ENCODE results near the gene ALDOB. TPM values are rescaled to one million over a fixed set of nuclear protein-coding genes. Genes with fewer than 3 reads are reported as not detected.

ALDOB gene
- total RNA-seq, 1 donor from 2014 or later: not detected

- Histone ChIP-seq H3K27me3 (ENCODE audit: control insufficient read depth, insufficient read depth, low read length) (no peaks in the 10 kb centered on the region), H3K4me3 (ENCODE audit: low read depth, low read length) (no peak overlapping the region), H3K36me3 (ENCODE audit: control insufficient read depth, insufficient read depth, low read length) (peaks cover 10% of the 10 kb centered on the region)
- FAIRE-seq (no peak), DNase-seq (ENCODE audit: low read depth) (no peak)
- TF ChIP-seq CTCF (IDR thresholded peaks at IDR 0.05; ENCODE audit: insufficient read depth, low read length, severe bottlenecking): no peak
These were observed 27.0 kb downstream of the ALDOB start for GRCh38 chr9:101408374-101409078.

GRCh38 chr9:101403516-101404285 is 31.9 kb downstream of the ALDOB start:
- no peak for TF ChIP-seq CTCF (IDR thresholded peaks at IDR 0.05; ENCODE audit: insufficient read depth, low read length, severe bottlenecking)
- Histone ChIP-seq H3K27me3 (ENCODE audit: control insufficient read depth, insufficient read depth, low read length) (no peaks in the 10 kb centered on the region), H3K36me3 (ENCODE audit: control insufficient read depth, insufficient read depth, low read length) (peaks cover 15% of the 10 kb centered on the region), H3K4me3 (ENCODE audit: low read depth, low read length) (no peak overlapping the region)
- FAIRE-seq (no peak), DNase-seq (ENCODE audit: low read depth) (no peak)

GRCh38 chr9:101400120-101400519 is 35.5 kb downstream of the ALDOB start:
- no peak for FAIRE-seq
- H3K27me3 ChIP-seq (ENCODE audit: control insufficient read depth, insufficient read depth, low read length): no peaks in the 10 kb centered on the region
- no peak for TF ChIP-seq CTCF (IDR thresholded peaks at IDR 0.05; ENCODE audit: insufficient read depth, low read length, severe bottlenecking)
- no peak for DNase-seq (ENCODE audit: low read depth)
- peaks cover 10% of the 10 kb centered on the region for H3K36me3 ChIP-seq (ENCODE audit: control insufficient read depth, insufficient read depth, low read length)
- no peak overlapping the region for H3K4me3 ChIP-seq (ENCODE audit: low read depth, low read length)

GRCh38 chr9:101399643-101399970 is 36.0 kb downstream of the ALDOB start:
- Histone ChIP-seq H3K27me3 (ENCODE audit: control insufficient read depth, insufficient read depth, low read length) (no peaks in the 10 kb centered on the region), H3K4me3 (ENCODE audit: low read depth, low read length) (peak overlapping the region; percentile 69), H3K36me3 (ENCODE audit: control insufficient read depth, insufficient read depth, low read length) (peaks cover 9% of the 10 kb centered on the region)
- TF ChIP-seq CTCF (IDR thresholded peaks at IDR 0.05; ENCODE audit: insufficient read depth, low read length, severe bottlenecking): no peak
- no peak for DNase-seq (ENCODE audit: low read depth)
- FAIRE-seq: no peak

- no peaks in the 10 kb centered on the region for H3K27me3 ChIP-seq (ENCODE audit: control insufficient read depth, insufficient read depth, low read length)
- FAIRE-seq: no peak
- peaks cover 9% of the 10 kb centered on the region for H3K36me3 ChIP-seq (ENCODE audit: control insufficient read depth, insufficient read depth, low read length)
- no peak for DNase-seq (ENCODE audit: low read depth)
- H3K4me3 ChIP-seq (ENCODE audit: low read depth, low read length): peak overlapping the region; percentile 69
- no peak for TF ChIP-seq CTCF (IDR thresholded peaks at IDR 0.05; ENCODE audit: insufficient read depth, low read length, severe bottlenecking)
These were observed 36.5 kb downstream of the ALDOB start for GRCh38 chr9:101398930-101399642.

Measured in bronchial epithelial cell (primary cell).